ENCODE results near the gene IDH3B.

DNA sequence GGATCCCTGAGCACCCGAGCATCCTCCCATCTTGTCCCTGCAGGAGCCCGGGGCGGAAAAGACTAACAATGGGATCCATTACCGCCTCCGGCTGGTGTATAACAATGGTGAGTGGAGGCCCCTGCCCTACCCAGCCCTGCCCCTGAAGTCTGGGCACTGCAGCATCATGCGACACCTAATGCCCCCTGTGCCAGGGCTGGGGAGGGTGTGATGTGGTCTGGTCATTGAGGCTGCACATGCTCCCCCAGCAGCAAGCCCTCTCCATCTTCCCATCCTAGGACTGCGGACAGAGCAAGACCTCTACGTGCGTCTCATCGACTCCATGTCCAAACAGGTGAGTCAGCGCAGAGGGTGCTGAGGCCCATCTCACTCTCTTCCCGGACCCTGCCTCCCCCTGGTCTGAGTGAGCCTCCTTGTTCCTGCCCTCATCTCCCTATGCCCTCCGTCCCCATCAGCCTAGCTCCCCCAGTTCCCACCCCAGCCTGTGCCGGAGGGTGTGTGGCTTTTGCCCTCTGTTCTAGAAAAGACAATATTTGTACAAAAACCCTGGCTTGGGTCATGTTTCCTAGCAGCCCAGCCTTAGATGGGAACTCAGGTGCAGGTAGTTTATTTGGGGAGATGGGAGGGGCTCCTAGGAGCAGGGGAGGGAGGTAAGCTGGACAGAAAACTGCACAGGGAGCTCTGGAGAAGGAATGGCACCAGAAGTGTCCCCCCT, 42.1 kb upstream of the IDH3B start:
- TF ChIP-seq EZH2 (IDR thresholded peaks at IDR 0.05) (no peak), POLR2AphosphoS5 (IDR thresholded peaks at IDR 0.05; ENCODE audit: borderline replicate concordance, low read depth, low read length) (no peak), FOXP2 (optimal IDR thresholded peaks at IDR 0.05; ENCODE audit: control extremely low read depth, extremely low read length, insufficient read depth) (no peak)
